GM18867 (cell line): ENCODE data around the gene CCDC198.

Source experiments
- ATAC-seq: cut with Tn5 transposase; IDR thresholded peaks from one replicate; pipeline ENCODE4 v1.9.1; 2021; ENCODE audit warnings: mild to moderate bottlenecking, moderate library complexity; ENCODE audit not compliant: unreplicated experiment

The CCDC198 gene

GRCh38 chr14:57493467-57494181 is at the start of gene CCDC198:
Gene CCDC198, minus strand, starts transcription at chr14:57493857. Its CDS starts 142 bp downstream, at chr14:57493715.
- ATAC-seq: peak; percentile 66

- no peak for ATAC-seq
These were observed 39.6 kb upstream of the CCDC198 start for GRCh38 chr14:57533214-57533613.

- no peak for ATAC-seq
These were observed 36.9 kb upstream of the CCDC198 start for GRCh38 chr14:57530571-57530970.

GRCh38 chr14:57526942-57527341 is 33.3 kb upstream of the CCDC198 start:
- ATAC-seq: no peak

GRCh38 chr14:57519043-57519442 is 25.4 kb upstream of the CCDC198 start:
- no peak for ATAC-seq

- ATAC-seq: no peak
These were observed 18.6 kb upstream of the CCDC198 start for GRCh38 chr14:57512220-57512619.

GRCh38 chr14:57508756-57509155 is 15.1 kb upstream of the CCDC198 start:
- ATAC-seq: no peak

GRCh38 chr14:57502586-57503254 is 9.1 kb upstream of the CCDC198 start:
- ATAC-seq: no peak

- ATAC-seq: no peak
These were observed 7.4 kb upstream of the CCDC198 start for GRCh38 chr14:57501039-57501557.

GRCh38 chr14:57498659-57499058 is 5.0 kb upstream of the CCDC198 start:
- no peak for ATAC-seq

- no peak for ATAC-seq
These were observed 4.4 kb upstream of the CCDC198 start for GRCh38 chr14:57498035-57498434.

- ATAC-seq: no peak
These were observed 1.8 kb upstream of the CCDC198 start for GRCh38 chr14:57495416-57495815.

GRCh38 chr14:57492859-57493258 is 798 bp downstream of the CCDC198 start:
- no peak for ATAC-seq

- no peak for ATAC-seq
These were observed 2.0 kb downstream of the CCDC198 start for GRCh38 chr14:57491640-57492039.

GRCh38 chr14:57487771-57488170 is 5.9 kb downstream of the CCDC198 start:
- no peak for ATAC-seq

GRCh38 chr14:57486767-57487379 is 6.8 kb downstream of the CCDC198 start:
- ATAC-seq: no peak

- ATAC-seq: peak; percentile 98
These were observed 8.0 kb downstream of the CCDC198 start for GRCh38 chr14:57485635-57486034.

GRCh38 chr14:57482120-57482519 is 11.5 kb downstream of the CCDC198 start:
- no peak for ATAC-seq

GRCh38 chr14:57480051-57480450 is 13.6 kb downstream of the CCDC198 start:
- no peak for ATAC-seq

- ATAC-seq: no peak
These were observed 14.5 kb downstream of the CCDC198 start for GRCh38 chr14:57479197-57479596.

- no peak for ATAC-seq
These were observed 15.6 kb downstream of the CCDC198 start for GRCh38 chr14:57478050-57478449.

- ATAC-seq: no peak
These were observed 22.7 kb downstream of the CCDC198 start for GRCh38 chr14:57470909-57471308.
